ENCODE results near the gene SH2D3C. TPM values are rescaled to one million over a fixed set of nuclear protein-coding genes. Genes with fewer than 3 reads are reported as not detected.

SH2D3C gene
- total and polyA plus RNA-seq, 9 of the 15 experiments (the other 6 are each of a cell fraction or from before 2014, with no cell fraction given) = 0.03 to 1.2 (median 0.22) TPM; not detected in 1

- TF ChIP-seq ZNF764 (CRISPR knock-in tag; IDR thresholded peaks at IDR 0.05; ENCODE audit: low read depth) (no peak), CEBPB (tag; IDR thresholded peaks at IDR 0.05) (no peak), ZNF778 (CRISPR knock-in tag; IDR thresholded peaks at IDR 0.05) (no peak), ETV1 (tag; conservative IDR thresholded peaks at IDR 0.05; ENCODE audit: low read depth) (peak; percentile 66), ZNF143 (CRISPR knock-in tag; IDR thresholded peaks at IDR 0.05) (no peak), SLC30A9 (CRISPR knock-in tag; IDR thresholded peaks at IDR 0.05) (no peak), ZNF407 (IDR thresholded peaks at IDR 0.05; ENCODE audit: low read depth) (no peak), ZFP30 (CRISPR knock-in tag; IDR thresholded peaks at IDR 0.05; ENCODE audit: borderline replicate concordance) (no peak), ZNF717 (CRISPR knock-in tag; IDR thresholded peaks at IDR 0.05) (no peak), NFE2L1 (tag; IDR thresholded peaks at IDR 0.05; ENCODE audit: borderline replicate concordance, low read depth) (no peak), ZNF655 (CRISPR knock-in tag; IDR thresholded peaks at IDR 0.05) (no peak), ZBTB1 (CRISPR knock-in tag; IDR thresholded peaks at IDR 0.05; ENCODE audit: borderline replicate concordance, low read depth) (peak; percentile 38; the same call in 1 of the 2 replicates), U2AF1 (optimal IDR thresholded peaks at IDR 0.05; ENCODE audit: low read depth, low read length) (no peak), KLF10 (CRISPR knock-in tag; IDR thresholded peaks at IDR 0.05) (no peak), SNAPC5 (CRISPR knock-in tag; IDR thresholded peaks at IDR 0.05) (no peak), MED1 (CRISPR knock-in tag; IDR thresholded peaks at IDR 0.05; ENCODE audit: borderline replicate concordance) (no peak), ZNF583 (CRISPR knock-in tag; IDR thresholded peaks at IDR 0.05) (no peak), RFX1 (IDR thresholded peaks at IDR 0.05) (peak; percentile 93), ZNF239 (CRISPR knock-in tag; IDR thresholded peaks at IDR 0.05) (no peak)
Observed at GRCh38 chr9:127715470-127716337, 62.8 kb downstream of the SH2D3C start, which contains the start of the genes PTRH1 and TTC16 (continued).

All from K562 (cell line).